WTC11 (cell line): ENCODE measurements around the gene ASCC3.

Source experiments
- CTCF ChIP-seq: fragments of 200-600 bp; IDR thresholded peaks from 2 replicates; pipeline ENCODE4 v1.8.0; 2022; ENCODE audit warnings: antibody characterized with exemption
- EMX1 ChIP-seq: fragments of 250-450 bp; sonication (Bioruptor Pico); IDR thresholded peaks from 2 replicates; pipeline ENCODE4 v1.8.0; 2021; ENCODE audit warnings: mild to moderate bottlenecking
- IRF1 ChIP-seq: sonication (generic); formaldehyde crosslinking; IDR thresholded peaks from 2 replicates; pipeline ENCODE4 v1.8.0; 2023; ENCODE audit warnings: missing genetic modification reagents
- MLX ChIP-seq: sonication (generic); formaldehyde crosslinking; IDR thresholded peaks from 2 replicates; pipeline ENCODE4 v1.8.1; 2023; ENCODE audit warnings: mild to moderate bottlenecking, missing genetic modification reagents, moderate library complexity
- MXD4 ChIP-seq: fragments of 250-450 bp; sonication (Bioruptor Pico); IDR thresholded peaks from 2 replicates; pipeline ENCODE4 v1.8.0; 2021; ENCODE audit warnings: mild to moderate bottlenecking, moderate library complexity, borderline replicate concordance
- NFYB ChIP-seq: sonication (generic); formaldehyde crosslinking; conservative IDR thresholded peaks from 2 replicates; pipeline ENCODE4 v1.8.0; 2022; ENCODE audit warnings: low read depth, missing genetic modification reagents
- NR1H2 ChIP-seq: sonication (generic); formaldehyde crosslinking; IDR thresholded peaks from 2 replicates; pipeline ENCODE4 v1.9.0; 2021; ENCODE audit warnings: mild to moderate bottlenecking, moderate library complexity, missing genetic modification reagents
- NR3C1 ChIP-seq: sonication (generic); formaldehyde crosslinking; conservative IDR thresholded peaks from 2 replicates; pipeline ENCODE4 v1.8.1; 2023; ENCODE audit warnings: low read depth, mild to moderate bottlenecking, missing genetic modification reagents
- RELA ChIP-seq: sonication (generic); formaldehyde crosslinking; IDR thresholded peaks from 2 replicates; pipeline ENCODE4 v1.8.1; 2022; ENCODE audit warnings: missing genetic modification reagents, mild to moderate bottlenecking, borderline replicate concordance
- TCF7 ChIP-seq: sonication (generic); formaldehyde crosslinking; IDR thresholded peaks from 2 replicates; pipeline ENCODE4 v1.8.0; 2022; ENCODE audit warnings: mild to moderate bottlenecking, low read depth, missing genetic modification reagents, moderate library complexity
- TP53 ChIP-seq: sonication (generic); formaldehyde crosslinking; IDR thresholded peaks from 2 replicates; pipeline ENCODE4 v1.8.1; 2023; ENCODE audit warnings: mild to moderate bottlenecking, missing genetic modification reagents
- USF2 ChIP-seq: sonication (generic); formaldehyde crosslinking; IDR thresholded peaks from 2 replicates; pipeline ENCODE4 v1.8.1; 2023; ENCODE audit warnings: mild to moderate bottlenecking, missing genetic modification reagents, moderate library complexity
- ZNF121 ChIP-seq: sonication (generic); formaldehyde crosslinking; IDR thresholded peaks from 2 replicates; pipeline ENCODE4 v1.8.0; 2023; ENCODE audit warnings: missing genetic modification reagents

- TF ChIP-seq EMX1 (CRISPR knock-in tag) (no peak), NFYB (CRISPR knock-in tag) (no peak), CTCF (no peak), IRF1 (CRISPR knock-in tag) (no peak), RELA (CRISPR knock-in tag) (no peak), ZNF121 (CRISPR knock-in tag) (no peak), MLX (CRISPR knock-in tag) (no peak), TP53 (CRISPR knock-in tag) (no peak), NR3C1 (no peak), NR1H2 (CRISPR knock-in tag) (no peak), USF2 (CRISPR knock-in tag) (no peak), TCF7 (CRISPR knock-in tag) (no peak), MXD4 (CRISPR knock-in tag) (no peak)
Observed at GRCh38 chr6:100673641-100674040, 207.5 kb downstream of the ASCC3 start.
